Progenitor cell of endocrine pancreas (in vitro differentiated cells): ENCODE results near the gene ASGR1. TPM values are rescaled to one million over a fixed set of nuclear protein-coding genes. Genes with fewer than 3 reads are reported as not detected.

Source experiments
- DNase-seq: peaks from one replicate; pipeline ENCODE4 v3.0.0; 2021; ENCODE audit warnings: low spot score; ENCODE audit not compliant: unreplicated experiment
- H3K27ac Mint-ChIP-seq: 2 replicates; pipeline ENCODE4 v1.8.0; 2021; ENCODE audit warnings: mild to moderate bottlenecking, moderate library complexity, mixed read lengths
- H3K27me3 Mint-ChIP-seq: 2 replicates; pipeline ENCODE4 v1.8.0; 2021; ENCODE audit warnings: mixed read lengths
- H3K36me3 Mint-ChIP-seq: 2 replicates; pipeline ENCODE4 v1.8.0; 2022; ENCODE audit warnings: mixed read lengths; ENCODE audit not compliant: insufficient read depth
- H3K4me1 Mint-ChIP-seq: 2 replicates; pipeline ENCODE4 v1.8.0; 2021; ENCODE audit warnings: low read depth, mixed read lengths
- H3K4me3 Mint-ChIP-seq: 2 replicates; pipeline ENCODE4 v1.8.0; 2021; ENCODE audit warnings: low read depth, mild to moderate bottlenecking, moderate library complexity, mixed read lengths
- H3K9me3 Mint-ChIP-seq: 2 replicates; pipeline ENCODE4 v1.8.0; 2021; ENCODE audit warnings: low read depth, mixed read lengths
- total RNA-seq: library from RNA; stranded (reverse); gene quantifications from 2 replicates; pipeline ENCODE4 v1.2.1, GENCODE V29; 2021
- TF ChIP-seq, protein P1 (sequence below): fragments of 200-600 bp; sonication (generic); IDR thresholded peaks from one replicate; pipeline ENCODE4 v1.5.0; 2021; ENCODE audit warnings: antibody characterized with exemption, mild to moderate bottlenecking; ENCODE audit not compliant: unreplicated experiment

The ASGR1 gene
- total RNA-seq, 1 donor from 2014 or later, result 10.6 TPM

DNA sequence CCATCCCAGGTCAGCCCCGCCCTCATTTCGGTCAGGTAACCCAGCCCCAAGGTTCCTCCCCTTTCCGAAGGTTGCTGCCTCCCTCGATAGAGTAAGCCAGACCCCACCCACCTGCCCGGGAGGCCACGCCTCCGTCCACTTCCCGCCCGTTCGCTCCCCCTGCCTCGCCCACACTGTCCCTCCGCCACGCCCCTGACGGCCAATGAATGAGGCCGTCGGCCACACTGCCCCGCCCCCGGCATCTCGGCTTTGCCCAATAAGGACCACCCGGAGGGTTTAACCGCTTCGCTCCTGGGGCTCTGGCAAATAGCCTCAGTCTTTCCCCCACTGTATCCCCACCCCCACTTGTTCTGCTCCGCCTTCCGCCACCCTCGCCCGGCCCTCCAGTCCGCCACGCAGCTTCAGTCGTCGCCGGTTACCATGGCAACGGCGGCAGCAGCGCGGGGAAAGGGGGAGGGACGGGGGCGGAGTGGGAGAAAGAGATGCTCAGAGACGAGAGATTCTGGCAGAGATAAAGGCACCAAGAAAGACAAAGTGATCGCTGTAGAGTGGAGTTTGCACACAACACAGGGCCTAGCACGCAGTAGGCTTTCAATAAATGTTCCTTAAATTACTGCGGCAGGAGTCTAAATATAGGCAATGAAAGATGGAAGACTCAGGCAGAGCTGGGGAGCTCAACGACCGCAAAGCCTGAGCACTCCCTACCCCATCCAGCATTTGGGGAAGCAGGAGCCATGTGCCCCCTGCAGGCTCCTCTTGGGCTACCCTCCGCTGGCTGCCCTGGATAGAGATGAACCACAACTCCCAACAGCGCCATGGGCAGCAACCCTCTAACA is 35.3 kb upstream of the ASGR1 start:
- H3K4me1 Mint-ChIP-seq, result peaks cover 40% of the 10 kb centered on the region
- DNase-seq, result peak; percentile 99
- H3K27me3 Mint-ChIP-seq, result no peaks in the 10 kb centered on the region
- H3K27ac Mint-ChIP-seq, result peak overlapping the region; percentile 96
- H3K4me3 Mint-ChIP-seq, result peak overlapping the region; percentile 78
- H3K36me3 Mint-ChIP-seq, result no peaks in the 10 kb centered on the region
- H3K9me3 Mint-ChIP-seq, result no peaks in the 10 kb centered on the region
- TF ChIP-seq, protein P1, sequence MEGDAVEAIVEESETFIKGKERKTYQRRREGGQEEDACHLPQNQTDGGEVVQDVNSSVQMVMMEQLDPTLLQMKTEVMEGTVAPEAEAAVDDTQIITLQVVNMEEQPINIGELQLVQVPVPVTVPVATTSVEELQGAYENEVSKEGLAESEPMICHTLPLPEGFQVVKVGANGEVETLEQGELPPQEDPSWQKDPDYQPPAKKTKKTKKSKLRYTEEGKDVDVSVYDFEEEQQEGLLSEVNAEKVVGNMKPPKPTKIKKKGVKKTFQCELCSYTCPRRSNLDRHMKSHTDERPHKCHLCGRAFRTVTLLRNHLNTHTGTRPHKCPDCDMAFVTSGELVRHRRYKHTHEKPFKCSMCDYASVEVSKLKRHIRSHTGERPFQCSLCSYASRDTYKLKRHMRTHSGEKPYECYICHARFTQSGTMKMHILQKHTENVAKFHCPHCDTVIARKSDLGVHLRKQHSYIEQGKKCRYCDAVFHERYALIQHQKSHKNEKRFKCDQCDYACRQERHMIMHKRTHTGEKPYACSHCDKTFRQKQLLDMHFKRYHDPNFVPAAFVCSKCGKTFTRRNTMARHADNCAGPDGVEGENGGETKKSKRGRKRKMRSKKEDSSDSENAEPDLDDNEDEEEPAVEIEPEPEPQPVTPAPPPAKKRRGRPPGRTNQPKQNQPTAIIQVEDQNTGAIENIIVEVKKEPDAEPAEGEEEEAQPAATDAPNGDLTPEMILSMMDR, result peak; percentile 74

DNA sequence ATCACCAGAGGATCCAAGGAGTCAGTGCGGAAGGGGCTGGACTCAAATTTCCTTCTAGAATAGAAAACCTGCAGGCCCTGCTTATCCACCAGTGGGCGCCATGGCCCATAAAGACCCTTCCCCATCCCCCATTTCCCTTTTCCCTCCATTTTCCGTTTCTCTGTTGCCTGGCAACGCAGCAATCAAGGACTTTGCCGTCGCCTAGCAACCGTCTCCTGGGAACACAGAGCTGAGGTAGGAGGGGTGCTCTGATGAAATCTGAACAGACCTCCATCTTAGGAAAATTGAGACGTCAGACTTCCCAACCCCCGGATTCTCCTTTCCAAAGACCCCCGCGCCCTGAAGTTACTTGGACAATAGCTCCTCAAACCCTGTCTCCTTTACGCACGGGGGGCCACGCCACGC is 34.7 kb upstream of the ASGR1 start:
- Mint-ChIP-seq H3K36me3 (no peaks in the 10 kb centered on the region), H3K9me3 (no peaks in the 10 kb centered on the region), H3K27ac (peak overlapping the region; percentile 96), H3K4me1 (peaks cover 38% of the 10 kb centered on the region), H3K4me3 (peak overlapping the region; percentile 78), H3K27me3 (no peaks in the 10 kb centered on the region)
- TF ChIP-seq, protein P1, result peak; percentile 76
- DNase-seq, result peak; percentile 76

DNA sequence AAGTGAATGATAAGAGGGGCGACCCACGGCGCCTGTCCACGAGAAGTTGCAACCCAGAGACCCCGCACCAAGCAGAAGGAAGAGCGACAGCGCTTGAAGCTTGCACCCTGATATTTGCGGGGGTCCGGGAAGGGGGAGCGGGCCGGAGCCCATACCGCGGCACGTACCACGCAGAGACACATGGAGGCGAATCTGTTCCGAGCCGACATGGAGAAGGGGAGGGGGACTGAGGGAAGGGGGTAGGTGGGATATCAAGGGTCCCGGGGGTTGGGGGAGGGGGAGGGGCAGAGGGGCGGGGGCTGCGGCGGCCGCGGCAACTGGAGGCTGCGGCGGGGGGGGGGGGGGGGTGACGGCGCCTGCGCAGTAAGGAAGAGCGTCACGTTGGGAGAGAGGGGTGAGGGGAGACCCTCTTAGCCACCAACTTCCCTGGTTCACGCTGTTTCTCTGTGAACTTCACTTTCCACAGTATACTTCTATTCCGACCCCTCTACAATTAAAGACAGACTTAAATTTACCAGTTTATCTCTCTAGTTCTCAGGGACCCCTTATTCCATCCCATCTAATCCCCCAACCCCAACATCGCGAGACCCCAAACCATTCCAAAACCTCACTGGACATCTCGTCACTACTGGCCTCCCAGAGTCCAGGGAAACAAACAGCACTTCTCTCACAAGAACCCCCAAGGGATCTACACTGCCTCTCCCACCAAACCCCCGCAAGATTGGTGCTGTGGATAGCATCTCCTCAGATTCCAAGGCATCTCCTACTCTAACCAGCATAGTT is 32.5 kb upstream of the ASGR1 start:
- TF ChIP-seq, protein P1, result no peak
- Mint-ChIP-seq H3K9me3 (no peaks in the 10 kb centered on the region), H3K4me3 (peak overlapping the region; percentile 57)

DNA sequence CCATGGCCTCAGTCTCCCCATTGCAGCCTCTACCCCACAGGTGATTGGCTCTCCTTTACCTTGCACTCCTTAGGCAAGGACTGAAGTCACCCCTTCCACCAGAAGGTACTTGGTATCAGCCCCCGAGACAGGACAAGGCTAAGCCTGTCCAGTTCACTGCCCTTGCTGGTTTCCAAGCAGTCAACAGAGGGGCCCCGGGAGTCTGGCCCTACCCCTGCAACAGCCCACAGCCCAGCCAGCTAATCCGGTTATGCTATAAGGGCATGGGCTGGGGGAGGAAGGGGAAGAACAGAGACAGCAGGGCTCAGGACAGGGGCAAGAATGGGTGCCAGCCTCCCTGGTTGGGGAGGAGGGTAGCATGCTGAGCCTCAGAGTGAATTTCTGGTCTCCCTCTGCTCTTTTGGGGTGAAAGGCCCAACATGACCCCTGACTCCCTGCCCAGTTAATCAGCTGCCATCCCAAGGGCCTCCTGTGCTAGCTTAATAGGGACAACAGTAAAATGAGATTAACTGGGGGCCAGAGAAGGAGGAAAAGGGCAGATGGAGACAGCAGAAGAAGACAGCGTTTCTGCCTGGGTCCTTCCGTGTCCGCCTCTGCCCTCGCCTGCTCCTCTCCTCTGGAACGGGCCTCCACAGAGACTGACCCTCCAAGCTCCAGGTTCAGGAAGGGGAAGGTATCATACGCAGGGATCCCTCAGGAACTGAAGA is 29.7 kb upstream of the ASGR1 start:
- TF ChIP-seq, protein P1, result no peak
- DNase-seq, result no peak
- Mint-ChIP-seq H3K36me3 (no peaks in the 10 kb centered on the region), H3K4me1 (peaks cover 30% of the 10 kb centered on the region), H3K27me3 (no peaks in the 10 kb centered on the region), H3K9me3 (no peaks in the 10 kb centered on the region), H3K4me3 (no peak overlapping the region), H3K27ac (no peak overlapping the region)

More for the DNA sequence above, 32.5 kb upstream of the ASGR1 start:
- no peak for DNase-seq
- H3K4me1 Mint-ChIP-seq, result peaks cover 36% of the 10 kb centered on the region
- peak overlapping the region; percentile 33 for H3K27ac Mint-ChIP-seq
- no peaks in the 10 kb centered on the region for H3K27me3 Mint-ChIP-seq
- no peaks in the 10 kb centered on the region for H3K36me3 Mint-ChIP-seq

DNA sequence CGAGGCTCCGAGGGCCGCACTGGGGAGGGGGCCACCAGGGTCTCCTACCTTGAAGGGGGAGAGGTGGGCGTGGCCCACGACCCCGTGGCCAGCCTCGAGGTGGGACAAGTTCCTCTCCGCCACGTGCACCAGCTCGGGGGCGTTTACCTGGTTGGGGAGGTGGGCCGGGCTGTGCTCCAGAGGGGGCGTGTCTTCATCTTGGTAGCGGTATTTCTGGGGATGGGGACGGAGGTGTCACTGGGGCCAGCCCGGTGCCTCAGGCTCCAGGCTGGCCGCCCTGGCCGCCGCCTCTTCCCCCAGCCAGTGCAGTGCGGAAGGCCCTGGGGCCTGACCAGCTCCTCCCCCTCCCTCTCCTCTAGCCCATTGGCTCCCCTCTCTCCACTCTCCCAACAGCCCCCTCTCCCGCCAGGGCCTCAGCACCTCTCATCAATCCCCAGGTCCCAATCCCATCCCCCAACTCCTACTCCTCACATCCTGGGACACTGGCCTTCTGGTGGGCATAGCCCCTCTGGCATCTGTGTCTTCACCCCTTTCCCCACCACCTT is 28.9 kb upstream of the ASGR1 start:
- Mint-ChIP-seq H3K27me3 (no peaks in the 10 kb centered on the region), H3K4me3 (no peak overlapping the region), H3K27ac (no peak overlapping the region), H3K9me3 (no peaks in the 10 kb centered on the region), H3K4me1 (peaks cover 24% of the 10 kb centered on the region), H3K36me3 (no peaks in the 10 kb centered on the region)
- TF ChIP-seq, protein P1, result no peak
- no peak for DNase-seq
